Stimulated activated CD4-positive, alpha-beta T cell treated with anti-CD3 and anti-CD28 coated beads, Interleukin-12 subunit alpha, Interleukin-12 subunit beta, amount 100 ng/mL, for 24 hours (primary cell): ENCODE results near the gene SF3B4.
A peak's percentile ranks its signal among the peaks of the same experiment; 100 is the strongest.
"Not testable (repeated sequence)": the region's sequence is repeated elsewhere in the genome, so short reads cannot be mapped to it uniquely, and the experiment has no call there.

Source experiments
- DNase-seq, 2 experiments: peaks; one replicate each; pipeline ENCODE4 v3.0.0-alpha.2; 2020; ENCODE audit warnings: low read depth in 2 of 2

Gene SF3B4

GRCh38 chr1:149927563-149928400 is at the start of gene SF3B4:
Gene SF3B4 (minus strand): TSS chr1:149927803. CDS start chr1:149927759, 44 bp downstream.
- peak; percentile 90 to 91 for DNase-seq

GRCh38 chr1:149977345-149977744 is 49.7 kb upstream of the SF3B4 start:
- DNase-seq: no peak

- DNase-seq: no peak
These were observed 44.9 kb upstream of the SF3B4 start for GRCh38 chr1:149972547-149972946.

GRCh38 chr1:149967646-149968045 is 40.0 kb upstream of the SF3B4 start:
- DNase-seq: no peak

GRCh38 chr1:149967041-149967440 is 39.4 kb upstream of the SF3B4 start:
- no peak for DNase-seq

GRCh38 chr1:149966405-149966804 is 38.8 kb upstream of the SF3B4 start:
- DNase-seq: no peak

- DNase-seq: no peak
These were observed 37.8 kb upstream of the SF3B4 start for GRCh38 chr1:149965440-149965839.

- no peak for DNase-seq
These were observed 35.8 kb upstream of the SF3B4 start for GRCh38 chr1:149963358-149963757.

- no peak for DNase-seq
These were observed 35.1 kb upstream of the SF3B4 start for GRCh38 chr1:149962736-149963135.

GRCh38 chr1:149962039-149962647 is 34.5 kb upstream of the SF3B4 start:
- DNase-seq: peak in 1 of 2 experiments; percentile 8

GRCh38 chr1:149957548-149957947 is 29.9 kb upstream of the SF3B4 start:
- DNase-seq: not testable (repeated sequence)

GRCh38 chr1:149949911-149950310 is 22.3 kb upstream of the SF3B4 start:
- no peak for DNase-seq

GRCh38 chr1:149945206-149945605 is 17.6 kb upstream of the SF3B4 start:
- DNase-seq: no peak

GRCh38 chr1:149942885-149943284 is 15.3 kb upstream of the SF3B4 start:
- no peak for DNase-seq

GRCh38 chr1:149942207-149942606 is 14.6 kb upstream of the SF3B4 start:
- DNase-seq: no peak

- no peak for DNase-seq
These were observed 12.8 kb upstream of the SF3B4 start for GRCh38 chr1:149940427-149940826.

GRCh38 chr1:149938668-149939003 is 11.0 kb upstream of the SF3B4 start:
- DNase-seq: not testable (repeated sequence)

- DNase-seq: no peak
These were observed 10.2 kb upstream of the SF3B4 start for GRCh38 chr1:149937759-149938158.

GRCh38 chr1:149936992-149937705 is 9.5 kb upstream of the SF3B4 start:
- DNase-seq: no peak

GRCh38 chr1:149936170-149936991 is 8.8 kb upstream of the SF3B4 start, which contains the start of gene MTMR11:
Gene MTMR11 (minus strand): TSS chr1:149936879. CDS start chr1:149936647, 232 bp downstream.
- no peak for DNase-seq

GRCh38 chr1:149934356-149934755 is 6.8 kb upstream of the SF3B4 start:
- no peak for DNase-seq

GRCh38 chr1:149933208-149933607 is 5.6 kb upstream of the SF3B4 start:
- DNase-seq: no peak
